Natural killer cell treated with Interleukin-12 subunit alpha and Interleukin-12 subunit beta and Interleukin-15 and Interleukin-18, amount 100 ng/mL, for 72 hours (primary cell): ENCODE data around the gene MED29. TPM values are rescaled to one million over a fixed set of nuclear protein-coding genes. Genes with fewer than 3 reads are reported as not detected.
A peak's percentile ranks its signal among the peaks of the same experiment; 100 is the strongest.

Experiments
- ATAC-seq, 2 donors: fragments of 150-1000 bp; cut with Tn5 transposase in 1 of 2; sonication (Bioruptor Pico), chemical (Tn5 transposase) in 1 of 2; 2 replicates each; pipeline ENCODE4 v1.10.0; 2021
- DNase-seq: peaks from one replicate; pipeline ENCODE4 v3.0.0; 2022; ENCODE audit warnings: low spot score
- H3K27ac Mint-ChIP-seq, 2 donors: 1 replicate in 1 of 2; 2 replicates in 1 of 2; pipeline ENCODE4 v1.8.0; 2022; ENCODE audit warnings: mixed read lengths in 2 of 2, mild to moderate bottlenecking in 1 of 2, moderate library complexity in 1 of 2
- H3K27me3 Mint-ChIP-seq, 2 donors: 1 replicate in 1 of 2; 2 replicates in 1 of 2; pipeline ENCODE4 v1.8.0; 2022; ENCODE audit warnings: mixed read lengths in 2 of 2
- H3K36me3 Mint-ChIP-seq: one replicate; pipeline ENCODE4 v1.8.0; 2022; ENCODE audit warnings: mixed read lengths
- H3K4me1 Mint-ChIP-seq, 2 donors: 1 replicate in 1 of 2; 2 replicates in 1 of 2; pipeline ENCODE4 v1.8.0; 2022; ENCODE audit warnings: low read depth in 2 of 2, mixed read lengths in 2 of 2, mild to moderate bottlenecking in 1 of 2
- H3K4me3 Mint-ChIP-seq: one replicate; pipeline ENCODE4 v1.8.0; 2022; ENCODE audit warnings: mixed read lengths
- H3K9me3 Mint-ChIP-seq: 2 replicates; pipeline ENCODE4 v1.8.0; 2022; ENCODE audit warnings: mixed read lengths
- total RNA-seq, 2 donors: library from RNA; stranded (reverse); gene quantifications; one replicate each; pipeline ENCODE4 v1.2.3, GENCODE V29; 2022

Gene MED29
- total RNA-seq, 2 donors from 2014 or later = 22.2 to 35.2 TPM

DNA sequence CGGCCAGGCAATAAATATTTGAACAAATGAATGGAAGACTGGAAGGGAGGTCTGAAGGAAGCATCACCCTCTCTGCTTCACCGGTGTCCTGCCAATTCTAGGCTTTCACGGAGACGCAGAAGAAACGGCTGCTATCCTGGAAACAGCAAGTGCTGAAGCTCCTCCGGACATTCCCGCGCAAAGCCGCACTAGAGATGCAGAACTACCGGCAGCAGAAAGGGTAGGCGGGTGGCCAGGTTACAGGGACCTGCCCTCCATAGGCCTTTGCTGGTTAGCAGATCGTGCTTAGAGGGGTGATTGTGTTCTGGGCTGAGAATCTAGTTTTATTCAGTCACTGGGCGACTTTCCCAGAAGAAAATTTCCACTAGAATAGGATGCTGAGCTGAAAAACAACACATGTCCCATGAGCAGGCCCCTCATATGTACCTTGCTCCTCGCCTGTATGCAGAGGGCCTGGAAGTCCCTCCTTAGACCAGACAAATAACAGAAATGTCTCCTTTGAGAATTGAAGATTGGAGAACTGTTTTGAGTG, 11.2 kb upstream of the MED29 start:
- Mint-ChIP-seq H3K4me1 (peaks cover 0 to 4% of the 10 kb centered on the region in 2 donors), H3K27ac (no peak overlapping the region), H3K27me3 (no peaks in the 10 kb centered on the region), H3K36me3 (peaks cover 21% of the 10 kb centered on the region), H3K4me3 (no peak overlapping the region), H3K9me3 (no peaks in the 10 kb centered on the region)
- ATAC-seq (no peak), DNase-seq (no peak)

DNA sequence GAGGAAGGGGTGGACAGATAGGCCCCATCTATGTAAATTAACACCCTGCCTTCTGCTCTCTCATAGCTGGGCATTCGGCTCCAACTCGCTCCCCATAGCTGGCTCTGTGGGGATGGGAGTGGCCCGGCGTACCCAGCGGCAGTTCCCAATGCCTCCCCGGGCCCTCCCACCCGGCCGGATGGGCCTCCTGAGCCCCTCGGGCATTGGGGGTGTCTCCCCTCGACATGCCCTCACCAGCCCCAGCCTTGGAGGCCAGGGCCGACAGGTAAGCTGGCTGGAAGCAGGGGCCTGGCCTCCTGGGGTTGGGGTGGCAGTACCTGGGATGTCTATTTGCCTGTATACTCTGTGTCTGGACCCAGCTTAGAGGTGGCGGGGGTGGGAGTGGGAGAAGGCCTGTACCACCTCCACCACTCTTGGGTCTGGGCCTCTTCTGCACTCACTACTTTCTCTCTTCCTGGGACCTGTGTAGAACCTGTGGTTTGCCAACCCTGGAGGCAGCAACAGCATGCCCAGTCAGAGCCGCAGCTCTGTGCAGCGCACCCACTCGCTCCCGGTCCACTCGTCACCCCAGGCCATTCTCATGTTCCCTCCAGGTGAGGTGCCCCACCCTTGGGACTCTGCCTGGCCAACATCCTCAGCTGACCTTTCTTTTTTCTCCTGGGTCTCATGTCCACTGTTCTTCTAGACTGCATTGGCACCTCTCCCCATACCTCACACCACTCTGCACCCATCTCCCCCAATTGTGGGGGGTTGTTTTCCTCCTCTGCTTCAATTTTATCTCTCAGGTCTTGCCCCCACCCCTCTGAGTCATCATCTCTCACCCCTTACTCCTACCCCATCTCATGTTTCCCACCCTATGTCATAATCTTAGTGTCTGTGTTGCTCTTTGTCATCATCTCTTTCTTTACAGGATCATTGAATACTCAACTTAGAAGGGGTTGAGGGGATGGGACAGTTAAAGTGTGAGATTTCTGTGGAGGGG, 10.4 kb upstream of the MED29 start:
- H3K4me3 Mint-ChIP-seq = no peak overlapping the region
- no peaks in the 10 kb centered on the region for H3K9me3 Mint-ChIP-seq
- H3K27ac Mint-ChIP-seq = no peak overlapping the region
- ATAC-seq = no peak
- no peak for DNase-seq
- H3K4me1 Mint-ChIP-seq = peaks cover 0 to 4% of the 10 kb centered on the region in 2 donors
- H3K36me3 Mint-ChIP-seq = peaks cover 21% of the 10 kb centered on the region
- no peaks in the 10 kb centered on the region for H3K27me3 Mint-ChIP-seq

DNA sequence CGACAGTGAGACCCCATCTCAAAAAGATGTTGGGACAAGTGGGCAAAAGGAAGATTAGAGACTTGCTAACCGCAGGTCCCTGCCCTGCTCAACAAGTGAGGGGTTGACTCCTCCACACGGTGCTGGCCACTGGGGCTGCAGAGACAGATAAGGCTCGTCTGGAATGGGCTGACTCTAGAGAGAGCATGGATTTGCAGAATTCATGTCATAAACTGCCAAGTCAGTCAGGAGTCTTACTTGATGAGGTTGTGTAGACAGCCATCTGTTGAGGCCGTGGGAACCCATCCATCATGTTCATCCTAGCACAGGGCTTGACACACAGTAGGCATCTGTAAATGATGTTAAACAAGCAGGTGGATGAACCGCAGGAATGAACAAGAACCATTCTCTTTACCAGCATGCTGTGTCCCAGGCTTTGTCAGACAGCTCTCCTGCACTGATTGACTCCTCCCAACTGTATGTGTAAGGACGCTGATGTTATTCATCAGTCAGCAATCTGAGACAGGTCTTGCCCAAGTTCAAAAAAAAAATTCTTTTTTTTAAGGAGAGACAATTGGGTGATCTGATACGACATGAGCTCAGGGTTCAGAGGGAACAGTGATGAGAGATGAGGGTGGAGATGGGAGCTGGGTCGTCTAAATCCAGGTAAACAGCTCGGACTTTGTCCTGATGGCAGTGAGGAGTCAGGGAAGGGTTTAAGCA, 9.1 kb upstream of the MED29 start:
- Mint-ChIP-seq H3K9me3 (no peaks in the 10 kb centered on the region), H3K4me1 (peaks cover 8 to 12% of the 10 kb centered on the region in 2 donors), H3K36me3 (peaks cover 22% of the 10 kb centered on the region), H3K27ac (peak overlapping the region in 1 of 2 donors; percentile 57), H3K4me3 (no peak overlapping the region), H3K27me3 (no peaks in the 10 kb centered on the region)
- DNase-seq (no peak), ATAC-seq (no peak)

DNA sequence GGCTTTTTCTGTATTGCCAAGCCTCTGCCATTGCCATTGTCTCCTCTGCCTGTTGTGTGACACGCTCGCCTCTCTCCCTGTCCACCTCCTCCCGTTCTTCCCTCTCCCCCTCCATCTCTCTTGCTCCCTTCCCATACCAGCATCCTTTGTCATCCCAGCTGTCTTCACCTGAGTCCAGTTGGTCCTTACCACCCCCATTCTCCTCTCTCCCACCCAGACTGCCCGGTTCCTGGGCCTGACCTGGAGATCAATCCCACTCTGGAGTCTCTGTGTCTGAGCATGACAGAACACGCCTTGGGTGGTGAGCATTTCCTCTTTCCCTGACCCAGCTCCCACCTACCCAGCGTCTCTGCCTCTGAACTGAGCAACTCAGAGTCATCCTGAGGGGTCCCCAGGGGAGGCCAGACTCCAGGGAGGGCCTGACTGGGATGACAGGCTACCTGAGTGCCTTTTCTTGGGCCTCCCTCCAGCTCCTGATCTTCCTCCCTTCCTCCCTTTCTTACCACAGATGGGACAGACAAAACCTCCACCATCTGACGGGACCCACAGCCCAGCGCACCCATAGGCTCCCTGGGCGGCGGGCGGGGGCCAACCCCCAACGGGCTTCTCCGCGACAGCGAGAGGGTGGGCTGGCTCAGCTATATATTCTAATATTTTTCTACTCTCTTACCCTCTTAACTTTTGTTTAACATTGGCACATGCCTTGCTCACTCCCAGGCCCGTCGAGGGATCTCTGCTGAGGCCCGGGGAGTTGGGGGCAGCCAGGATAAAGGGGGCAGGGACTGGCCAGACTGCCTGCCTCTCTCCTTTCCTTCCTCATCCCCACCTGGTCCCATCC, 8.0 kb upstream of the MED29 start:
- no peak for DNase-seq
- peak in 1 of 2 donors; percentile 12 for ATAC-seq
- peaks cover 20% of the 10 kb centered on the region for H3K36me3 Mint-ChIP-seq
- no peaks in the 10 kb centered on the region for H3K27me3 Mint-ChIP-seq
- no peak overlapping the region for H3K4me3 Mint-ChIP-seq
- H3K27ac Mint-ChIP-seq = peak overlapping the region in 1 of 2 donors; percentile 57
- H3K9me3 Mint-ChIP-seq = no peaks in the 10 kb centered on the region
- H3K4me1 Mint-ChIP-seq = peaks cover 10 to 13% of the 10 kb centered on the region in 2 donors

DNA sequence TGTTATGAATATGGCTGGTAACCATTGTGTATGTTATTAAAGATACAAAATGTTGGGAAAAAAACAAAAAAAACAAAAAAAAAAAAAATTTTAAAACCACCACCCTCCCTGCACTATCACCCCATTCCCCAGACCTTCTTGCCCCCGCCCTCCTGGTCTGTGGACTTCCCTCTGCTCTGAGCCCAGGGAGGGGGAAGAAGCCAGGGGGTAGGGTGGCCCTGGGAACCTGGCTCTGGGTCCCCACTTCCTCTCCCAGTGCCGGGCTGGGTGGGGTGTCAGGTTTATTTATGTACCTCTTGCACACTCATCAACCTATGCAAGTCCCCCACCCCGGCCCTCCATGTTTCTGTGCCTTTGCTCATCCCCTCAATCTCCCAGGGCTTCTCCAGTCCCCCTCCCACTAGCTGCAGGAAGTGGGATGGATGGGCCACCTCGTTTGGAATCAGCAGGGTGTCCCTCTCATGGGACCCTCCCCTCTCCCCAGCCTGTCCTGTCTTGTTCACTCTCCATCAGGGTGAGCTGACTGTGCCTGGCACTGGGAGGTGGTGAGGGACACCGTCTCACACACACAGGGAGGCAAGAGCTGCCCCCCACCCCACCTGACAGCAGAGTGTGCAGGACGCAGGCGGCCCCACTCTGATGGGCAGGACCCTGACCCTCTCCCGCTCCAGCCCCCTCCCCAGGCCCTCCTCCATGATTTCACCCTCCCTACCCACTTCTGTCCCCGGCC, 6.2 kb upstream of the MED29 start:
- no peak for ATAC-seq
- peak overlapping the region in 1 of 2 donors; percentile 45 for H3K27ac Mint-ChIP-seq
- peaks cover 17 to 24% of the 10 kb centered on the region in 2 donors for H3K4me1 Mint-ChIP-seq
- H3K27me3 Mint-ChIP-seq = no peaks in the 10 kb centered on the region
- H3K36me3 Mint-ChIP-seq = peaks cover 21% of the 10 kb centered on the region
- no peak overlapping the region for H3K4me3 Mint-ChIP-seq
- no peaks in the 10 kb centered on the region for H3K9me3 Mint-ChIP-seq
- no peak for DNase-seq

DNA sequence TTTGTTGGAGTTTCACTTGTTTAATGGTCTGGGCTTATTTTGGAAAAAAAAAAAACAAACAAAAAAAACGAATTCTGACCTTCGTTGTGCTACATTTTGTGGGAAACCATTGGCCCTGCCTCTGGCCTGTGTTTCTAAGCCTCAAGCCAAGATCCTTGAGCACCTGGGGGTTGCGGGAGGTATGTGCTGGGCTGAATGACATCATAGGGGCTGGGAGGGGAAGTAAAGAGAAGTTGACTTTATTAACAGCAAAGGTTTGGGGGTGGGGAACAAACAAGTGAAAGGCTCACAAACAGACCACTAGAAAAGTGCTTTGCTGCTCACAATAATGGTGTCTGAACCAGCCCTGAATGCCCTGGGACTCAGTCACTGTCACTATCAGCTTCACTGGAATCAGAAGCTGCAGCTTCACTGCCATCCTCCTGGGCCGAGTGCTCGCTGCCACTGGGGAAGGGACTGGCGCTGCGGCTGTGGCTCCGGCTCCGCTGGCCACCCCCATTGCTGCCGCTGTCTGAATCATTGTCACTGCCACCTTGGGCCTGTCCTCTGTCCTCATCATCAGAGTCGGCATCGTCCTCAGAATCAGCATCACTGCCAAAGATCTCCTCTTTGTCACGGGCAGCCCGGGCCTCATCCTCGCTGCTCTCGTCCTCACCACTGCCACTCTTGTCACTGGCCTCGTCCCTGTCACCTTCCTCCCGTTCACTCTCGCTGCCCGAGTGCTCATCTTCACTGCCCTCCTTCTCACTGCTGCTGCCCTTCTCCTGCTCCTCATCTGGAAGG, 5.4 kb upstream of the MED29 start:
- peaks cover 22 to 28% of the 10 kb centered on the region in 2 donors for H3K4me1 Mint-ChIP-seq
- DNase-seq = no peak
- no peak overlapping the region for H3K4me3 Mint-ChIP-seq
- no peaks in the 10 kb centered on the region for H3K9me3 Mint-ChIP-seq
- ATAC-seq = no peak
- peaks cover 20% of the 10 kb centered on the region for H3K36me3 Mint-ChIP-seq
- no peaks in the 10 kb centered on the region for H3K27me3 Mint-ChIP-seq
- peak overlapping the region; percentile 36 to 54 for H3K27ac Mint-ChIP-seq

DNA sequence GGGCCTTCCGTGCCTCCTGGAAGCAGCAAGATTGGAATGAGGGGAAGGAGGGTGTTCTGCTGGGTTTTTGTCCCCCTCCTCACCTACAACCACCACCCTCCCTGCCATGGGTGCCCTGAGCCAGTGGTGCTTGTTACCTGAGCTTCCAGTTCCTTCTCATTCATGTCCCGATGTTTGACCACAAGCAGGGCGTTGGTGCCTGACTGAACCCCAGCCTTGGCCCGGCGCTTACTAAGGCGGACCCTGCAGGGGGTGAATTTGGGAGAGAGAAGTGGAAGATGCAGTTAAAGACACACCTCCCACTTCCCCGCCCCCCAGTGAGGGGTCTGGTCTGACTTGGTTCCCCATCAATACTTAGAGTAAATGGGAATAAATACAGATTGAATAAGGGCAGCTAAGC, 4.6 kb upstream of the MED29 start:
- H3K9me3 Mint-ChIP-seq = no peaks in the 10 kb centered on the region

DNA sequence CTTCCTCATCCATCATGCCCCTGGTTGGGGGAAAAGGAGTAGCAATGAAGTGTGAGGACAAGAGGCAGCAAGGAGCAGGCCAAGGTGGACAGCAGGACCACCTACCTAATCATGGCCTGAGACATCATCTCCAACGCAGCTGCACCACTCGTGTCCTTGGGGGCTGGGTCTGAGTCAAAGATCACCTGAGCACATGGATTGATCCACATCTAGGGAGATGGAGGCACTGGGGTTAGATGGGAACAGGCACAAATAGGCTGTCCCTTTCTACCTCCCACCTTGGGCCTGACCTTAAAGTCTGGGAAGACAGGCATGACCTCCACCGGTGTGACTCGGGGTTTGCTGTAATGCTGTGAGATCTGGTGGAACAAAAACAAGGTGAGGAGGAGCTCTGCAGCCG, 2.5 kb upstream of the MED29 start:
- Mint-ChIP-seq H3K4me3 (no peak overlapping the region), H3K9me3 (no peaks in the 10 kb centered on the region)
- no peak for ATAC-seq

More for the DNA sequence above, 4.6 kb upstream of the MED29 start:
- H3K27me3 Mint-ChIP-seq = no peaks in the 10 kb centered on the region
- DNase-seq = no peak
- H3K4me3 Mint-ChIP-seq = no peak overlapping the region
- H3K4me1 Mint-ChIP-seq = peaks cover 26 to 28% of the 10 kb centered on the region in 2 donors
- no peak for ATAC-seq
- peak overlapping the region; percentile 36 to 54 for H3K27ac Mint-ChIP-seq
- H3K36me3 Mint-ChIP-seq = peaks cover 12% of the 10 kb centered on the region

DNA sequence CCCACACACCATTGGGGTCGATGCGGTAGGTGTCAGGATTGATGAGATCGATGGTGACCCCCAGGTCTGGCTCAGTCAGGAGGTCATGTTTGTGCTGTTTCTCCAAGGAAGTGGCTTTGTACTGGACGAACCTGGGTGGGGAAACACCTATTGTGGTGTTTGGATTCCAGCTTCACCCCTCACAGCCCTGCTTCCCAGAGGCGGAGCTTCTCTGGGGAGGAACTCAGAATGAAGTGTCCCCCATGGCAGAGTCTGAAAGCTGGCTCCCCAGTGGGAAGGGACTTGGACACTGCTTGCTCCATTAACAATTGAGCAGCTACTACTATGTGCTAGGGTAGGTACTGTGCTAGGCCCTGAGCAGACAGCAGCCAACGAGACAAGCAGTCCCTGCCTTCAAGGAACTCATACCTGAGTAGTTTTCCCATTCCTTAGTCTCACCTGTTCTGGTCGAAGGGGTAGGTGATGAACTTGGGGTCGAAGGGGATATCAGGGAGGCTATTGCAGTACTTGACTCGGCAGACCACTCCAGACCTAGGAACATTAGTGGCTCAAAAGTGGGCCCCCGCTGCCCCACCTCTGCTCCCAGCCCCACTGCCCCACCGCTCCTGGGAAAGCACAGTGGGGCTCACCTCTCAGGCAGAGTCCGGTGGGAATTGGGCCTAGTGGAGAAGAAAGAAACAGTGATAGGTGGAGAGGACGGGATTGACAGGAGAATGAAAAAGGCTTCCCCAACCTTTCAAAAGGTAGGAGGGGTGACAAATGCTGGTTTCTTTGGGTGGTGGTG, 1.4 kb upstream of the MED29 start:
- Mint-ChIP-seq H3K4me3 (peak overlapping the region; percentile 99), H3K36me3 (peaks cover 12% of the 10 kb centered on the region), H3K27me3 (no peaks in the 10 kb centered on the region), H3K4me1 (peaks cover 27 to 40% of the 10 kb centered on the region in 2 donors), H3K9me3 (no peaks in the 10 kb centered on the region), H3K27ac (peak overlapping the region; percentile 93 to 97)
- no peak for ATAC-seq
- no peak for DNase-seq

More for the DNA sequence above, 2.5 kb upstream of the MED29 start:
- peaks cover 27 to 37% of the 10 kb centered on the region in 2 donors for H3K4me1 Mint-ChIP-seq
- DNase-seq = no peak
- H3K36me3 Mint-ChIP-seq = peaks cover 12% of the 10 kb centered on the region
- no peaks in the 10 kb centered on the region for H3K27me3 Mint-ChIP-seq
- H3K27ac Mint-ChIP-seq = peak overlapping the region; percentile 33 to 97

DNA sequence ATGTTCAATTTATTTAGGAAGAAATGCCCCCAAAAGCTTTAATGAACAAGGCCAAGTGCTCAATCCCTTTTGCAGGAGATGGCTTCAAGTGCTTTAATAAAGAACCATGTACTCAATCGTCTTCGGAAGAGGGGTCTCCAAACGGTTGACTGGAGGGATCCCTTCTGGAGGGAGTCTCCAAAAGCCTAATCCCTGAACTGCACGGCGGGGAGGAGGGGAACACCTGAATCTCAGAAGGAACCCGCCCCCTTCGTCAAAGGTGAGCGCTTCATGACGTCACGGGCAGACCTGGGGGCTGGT, 777 bp upstream of the MED29 start:
- H3K4me1 Mint-ChIP-seq = peaks cover 27 to 44% of the 10 kb centered on the region in 2 donors
- peaks cover 17% of the 10 kb centered on the region for H3K36me3 Mint-ChIP-seq
- DNase-seq (no peak), ATAC-seq (no peak)
- peak overlapping the region; percentile 99 for H3K4me3 Mint-ChIP-seq
- H3K27ac Mint-ChIP-seq = peak overlapping the region; percentile 93 to 97
- no peaks in the 10 kb centered on the region for H3K27me3 Mint-ChIP-seq
- no peaks in the 10 kb centered on the region for H3K9me3 Mint-ChIP-seq

DNA sequence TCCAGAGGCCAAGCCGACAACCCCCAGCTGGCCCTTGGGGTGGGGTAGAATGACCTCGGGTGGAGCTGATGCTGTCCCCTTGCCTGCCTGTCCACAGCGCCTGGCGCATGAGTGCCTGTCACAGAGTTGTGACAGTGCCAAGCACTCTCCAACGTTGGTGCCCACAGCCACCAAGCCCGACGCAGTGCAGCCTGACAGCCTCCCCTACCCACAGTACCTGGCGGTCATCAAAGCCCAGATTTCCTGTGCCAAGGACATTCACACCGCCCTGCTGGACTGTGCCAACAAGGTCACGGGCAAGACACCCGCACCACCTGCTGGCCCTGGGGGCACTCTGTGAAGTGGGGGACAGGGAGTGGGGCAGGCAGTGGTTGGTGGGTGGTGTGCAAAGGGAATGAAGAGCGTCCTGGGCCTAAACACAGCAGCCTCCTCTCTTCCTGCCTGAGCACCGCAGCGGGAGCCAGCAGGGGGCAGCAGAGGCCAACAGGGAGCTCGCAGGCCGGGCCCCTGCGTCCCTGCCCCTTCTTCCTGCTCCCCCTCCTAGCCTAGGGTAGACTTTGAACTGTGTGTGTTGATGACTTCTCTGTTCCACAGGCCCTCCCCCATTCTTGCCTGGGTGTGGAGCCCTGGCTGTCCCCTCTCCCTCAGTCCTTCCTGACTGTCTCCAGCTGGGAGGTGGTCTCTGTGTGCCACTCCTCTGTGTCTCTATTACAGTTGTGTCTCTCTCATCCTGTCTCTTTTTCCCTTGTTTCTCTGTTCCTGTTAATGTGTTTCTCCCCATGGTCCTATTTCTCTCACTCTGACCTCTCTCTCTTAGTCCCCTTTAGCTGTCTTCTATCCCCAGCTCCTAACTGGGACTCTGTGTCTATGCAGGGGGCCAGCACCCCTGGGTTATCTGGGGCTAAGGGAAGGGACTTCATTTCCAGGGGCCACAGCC, 6.5 kb downstream of the MED29 start:
- peaks cover 45 to 48% of the 10 kb centered on the region in 2 donors for H3K4me1 Mint-ChIP-seq
- peak overlapping the region; percentile 80 for H3K4me3 Mint-ChIP-seq
- DNase-seq (peak; percentile 82), ATAC-seq (peak; percentile 74)
- H3K27me3 Mint-ChIP-seq = no peaks in the 10 kb centered on the region
- no peaks in the 10 kb centered on the region for H3K9me3 Mint-ChIP-seq
- peaks cover 5% of the 10 kb centered on the region for H3K36me3 Mint-ChIP-seq
- peak overlapping the region; percentile 87 to 90 for H3K27ac Mint-ChIP-seq
